Mammary epithelial cell (primary cell): Measurements from ENCODE around the gene TLCD3B.

Experiments
- CTCF ChIP-seq, 2 donors: IDR thresholded peaks in 1 of 2; conservative IDR thresholded peaks in 1 of 2; 2 replicates each; pipeline ENCODE4 v1.5.1; 2011 to 2012; ENCODE audit warnings: inconsistent platforms in 2 of 2, low read length in 2 of 2, mild to moderate bottlenecking in 2 of 2, control low read depth in 1 of 2, low read depth in 1 of 2; ENCODE audit not compliant: insufficient read depth in 1 of 2; ENCODE audit errors: extremely low read depth in 1 of 2
- EZH2 ChIP-seq: IDR thresholded peaks from 2 replicates; pipeline ENCODE4 v1.6.1; 2012; ENCODE audit warnings: low read length, inconsistent platforms, borderline replicate concordance

GRCh38 chr16:30077656-30078055 lies 46.6 kb upstream of the TLCD3B start:
- no peak for TF ChIP-seq CTCF (conservative IDR thresholded peaks at IDR 0.05 in 1 of 2, IDR thresholded peaks at IDR 0.05 in 1 of 2; ENCODE audit: extremely low read depth in 1 of 2, insufficient read depth in 1 of 2, low read depth in 1 of 2, low read length in 2 of 2)
- TF ChIP-seq EZH2, result no peak
